ENCODE data around the gene GPR153.

GPR153 gene

DNA sequence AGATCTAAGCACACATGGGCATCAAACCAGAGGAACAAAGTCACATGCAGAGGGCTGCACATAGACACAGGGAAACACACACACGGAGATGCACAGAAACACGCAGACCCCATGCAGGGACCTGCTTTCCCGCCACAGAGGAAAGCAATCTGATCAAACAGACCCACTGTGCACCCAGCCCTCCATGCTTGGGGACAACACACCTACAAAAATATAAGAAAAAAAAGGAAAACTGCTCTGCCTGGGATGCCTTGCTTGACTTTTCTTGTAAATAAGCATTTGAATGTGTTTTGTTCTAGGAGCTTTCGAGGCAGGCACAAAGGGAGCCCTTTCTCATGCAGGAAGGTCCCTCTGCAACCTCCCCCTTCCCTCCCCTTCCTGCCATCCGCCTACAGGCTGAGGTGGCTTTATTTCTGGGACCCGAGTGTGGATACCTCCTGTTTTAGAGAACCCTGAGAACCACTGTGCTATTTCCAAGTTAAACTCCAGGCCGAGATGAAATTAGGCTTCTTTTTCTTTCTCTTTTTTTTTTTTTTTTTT, 21.6 kb downstream of the GPR153 start:
- TF ChIP-seq, protein P1, sequence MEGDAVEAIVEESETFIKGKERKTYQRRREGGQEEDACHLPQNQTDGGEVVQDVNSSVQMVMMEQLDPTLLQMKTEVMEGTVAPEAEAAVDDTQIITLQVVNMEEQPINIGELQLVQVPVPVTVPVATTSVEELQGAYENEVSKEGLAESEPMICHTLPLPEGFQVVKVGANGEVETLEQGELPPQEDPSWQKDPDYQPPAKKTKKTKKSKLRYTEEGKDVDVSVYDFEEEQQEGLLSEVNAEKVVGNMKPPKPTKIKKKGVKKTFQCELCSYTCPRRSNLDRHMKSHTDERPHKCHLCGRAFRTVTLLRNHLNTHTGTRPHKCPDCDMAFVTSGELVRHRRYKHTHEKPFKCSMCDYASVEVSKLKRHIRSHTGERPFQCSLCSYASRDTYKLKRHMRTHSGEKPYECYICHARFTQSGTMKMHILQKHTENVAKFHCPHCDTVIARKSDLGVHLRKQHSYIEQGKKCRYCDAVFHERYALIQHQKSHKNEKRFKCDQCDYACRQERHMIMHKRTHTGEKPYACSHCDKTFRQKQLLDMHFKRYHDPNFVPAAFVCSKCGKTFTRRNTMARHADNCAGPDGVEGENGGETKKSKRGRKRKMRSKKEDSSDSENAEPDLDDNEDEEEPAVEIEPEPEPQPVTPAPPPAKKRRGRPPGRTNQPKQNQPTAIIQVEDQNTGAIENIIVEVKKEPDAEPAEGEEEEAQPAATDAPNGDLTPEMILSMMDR (IDR thresholded peaks at IDR 0.05; ENCODE audit: poor library complexity, severe bottlenecking): no peak
- Histone ChIP-seq H3K27me3 (ENCODE audit: insufficient read depth, poor library complexity, severe bottlenecking) (peaks cover 32% of the 10 kb centered on the region), H3K4me3 (ENCODE audit: severe bottlenecking) (no peak overlapping the region)

DNA sequence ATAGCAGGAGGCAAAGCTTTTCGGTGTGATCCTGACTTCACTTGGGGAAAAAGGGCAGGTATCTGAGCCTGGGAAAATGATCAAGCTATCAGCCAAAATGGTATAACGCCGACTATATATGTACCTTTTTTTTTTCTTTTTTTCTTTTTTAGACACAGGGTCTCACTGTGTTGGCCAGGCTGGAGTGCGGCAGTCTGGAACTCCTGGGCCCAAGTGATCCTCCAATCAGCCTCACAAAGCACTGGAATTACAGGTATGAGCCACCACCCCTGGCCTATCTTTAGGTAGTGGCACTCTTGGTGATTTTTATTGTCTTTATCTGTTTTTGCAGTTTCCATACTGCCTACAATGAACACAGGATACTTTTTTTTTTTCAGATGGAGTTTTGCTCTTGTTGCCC, 23.8 kb downstream of the GPR153 start:
- Histone ChIP-seq H3K4me3 (ENCODE audit: severe bottlenecking) (no peak overlapping the region), H3K27me3 (ENCODE audit: insufficient read depth, poor library complexity, severe bottlenecking) (peaks cover 13% of the 10 kb centered on the region), H3K4me1 (ENCODE audit: insufficient read depth, poor library complexity, severe bottlenecking) (peaks cover 7% of the 10 kb centered on the region), H3K9me3 (ENCODE audit: severe bottlenecking) (no peaks in the 10 kb centered on the region), H3K36me3 (ENCODE audit: low read depth) (peaks cover 27% of the 10 kb centered on the region), H3K27ac (ENCODE audit: poor library complexity, severe bottlenecking) (no peak overlapping the region)
- TF ChIP-seq, protein P1 (IDR thresholded peaks at IDR 0.05; ENCODE audit: poor library complexity, severe bottlenecking): no peak
- no peak for DNase-seq (ENCODE audit: low spot score)
- ATAC-seq (ENCODE audit: low read depth): no peak

More for the DNA sequence above, 21.6 kb downstream of the GPR153 start:
- Histone ChIP-seq H3K9me3 (ENCODE audit: severe bottlenecking) (no peaks in the 10 kb centered on the region), H3K36me3 (ENCODE audit: low read depth) (peaks cover 5% of the 10 kb centered on the region), H3K4me1 (ENCODE audit: insufficient read depth, poor library complexity, severe bottlenecking) (peaks cover 4% of the 10 kb centered on the region), H3K27ac (ENCODE audit: poor library complexity, severe bottlenecking) (no peak overlapping the region)
- DNase-seq (ENCODE audit: low spot score): no peak
- ATAC-seq (ENCODE audit: low read depth): no peak

DNA sequence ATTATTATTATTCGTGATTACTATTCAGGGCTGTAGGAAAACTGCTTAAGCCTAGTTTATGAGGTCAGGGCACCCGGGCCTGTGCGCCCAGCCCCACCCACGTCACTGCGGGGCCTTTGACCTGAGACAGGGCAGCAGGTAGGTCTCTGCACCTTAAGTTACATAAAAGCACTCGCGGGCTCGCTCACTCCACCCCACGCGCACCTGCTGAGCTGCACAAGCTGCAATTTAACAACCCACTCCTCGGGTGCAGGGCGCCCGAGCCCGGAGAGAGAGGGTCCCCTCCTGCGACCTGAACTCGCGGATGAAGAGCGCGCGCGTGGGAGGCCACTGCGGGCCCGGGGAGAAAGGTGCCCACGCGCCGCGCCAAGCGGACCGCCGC, 25.6 kb downstream of the GPR153 start:
- DNase-seq (ENCODE audit: low spot score) (no peak), ATAC-seq (ENCODE audit: low read depth) (0 out of 3 replicates have a peak, but pooled peaks have one; percentile 11)
- Histone ChIP-seq H3K36me3 (ENCODE audit: low read depth) (peaks cover 39% of the 10 kb centered on the region), H3K4me1 (ENCODE audit: insufficient read depth, poor library complexity, severe bottlenecking) (peaks cover 7% of the 10 kb centered on the region), H3K27me3 (ENCODE audit: insufficient read depth, poor library complexity, severe bottlenecking) (no peaks in the 10 kb centered on the region), H3K27ac (ENCODE audit: poor library complexity, severe bottlenecking) (peak overlapping the region; percentile 50), H3K9me3 (ENCODE audit: severe bottlenecking) (no peaks in the 10 kb centered on the region), H3K4me3 (ENCODE audit: severe bottlenecking) (peak overlapping the region; percentile 100)
- TF ChIP-seq, protein P1 (IDR thresholded peaks at IDR 0.05; ENCODE audit: poor library complexity, severe bottlenecking): no peak

DNA sequence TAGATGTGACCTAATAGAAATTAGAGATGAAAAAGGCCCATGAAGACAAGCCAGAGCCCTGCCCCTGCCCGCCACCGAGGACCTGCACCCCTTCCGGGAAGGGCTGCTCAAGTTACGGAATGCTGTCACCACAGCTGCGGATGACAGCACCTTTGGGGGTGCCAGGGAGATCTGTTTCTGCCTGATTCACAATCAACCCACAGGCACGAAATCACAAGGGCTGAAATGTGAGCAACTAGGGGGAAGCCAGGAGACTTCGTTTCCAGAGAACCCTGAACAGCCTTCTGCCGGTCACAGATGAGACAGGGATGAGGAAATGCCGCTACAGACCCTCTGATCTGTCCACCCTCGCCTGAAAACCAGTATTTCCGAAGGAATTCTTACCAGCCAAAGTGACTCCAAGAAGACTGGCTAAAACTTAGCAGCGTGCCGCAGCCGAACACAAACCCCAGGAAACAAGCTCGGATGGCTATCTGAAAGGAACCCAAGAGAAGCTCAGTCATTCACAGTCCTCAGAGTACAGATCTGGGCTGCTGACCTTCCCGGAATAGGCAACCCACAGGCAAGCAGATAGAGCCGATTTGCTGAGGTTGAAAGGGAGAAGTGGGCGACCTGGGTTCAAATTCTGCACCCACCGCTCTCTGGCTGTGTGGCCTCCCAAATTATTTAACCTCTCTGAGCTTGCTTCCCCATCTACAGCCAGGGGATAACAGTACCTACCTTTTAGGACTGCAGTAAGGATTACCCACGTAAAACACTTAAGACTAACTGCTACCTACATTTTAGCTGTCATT, 26.2 kb downstream of the GPR153 start:
- Histone ChIP-seq H3K9me3 (ENCODE audit: severe bottlenecking) (no peaks in the 10 kb centered on the region), H3K27ac (ENCODE audit: poor library complexity, severe bottlenecking) (peak overlapping the region; percentile 50), H3K36me3 (ENCODE audit: low read depth) (peaks cover 44% of the 10 kb centered on the region), H3K4me3 (ENCODE audit: severe bottlenecking) (peak overlapping the region; percentile 100), H3K27me3 (ENCODE audit: insufficient read depth, poor library complexity, severe bottlenecking) (no peaks in the 10 kb centered on the region), H3K4me1 (ENCODE audit: insufficient read depth, poor library complexity, severe bottlenecking) (peaks cover 7% of the 10 kb centered on the region)
- TF ChIP-seq, protein P1 (IDR thresholded peaks at IDR 0.05; ENCODE audit: poor library complexity, severe bottlenecking): no peak
- ATAC-seq (ENCODE audit: low read depth) (peak; percentile 22; the same call in 2 of the 3 replicates), DNase-seq (ENCODE audit: low spot score) (no peak)

DNA sequence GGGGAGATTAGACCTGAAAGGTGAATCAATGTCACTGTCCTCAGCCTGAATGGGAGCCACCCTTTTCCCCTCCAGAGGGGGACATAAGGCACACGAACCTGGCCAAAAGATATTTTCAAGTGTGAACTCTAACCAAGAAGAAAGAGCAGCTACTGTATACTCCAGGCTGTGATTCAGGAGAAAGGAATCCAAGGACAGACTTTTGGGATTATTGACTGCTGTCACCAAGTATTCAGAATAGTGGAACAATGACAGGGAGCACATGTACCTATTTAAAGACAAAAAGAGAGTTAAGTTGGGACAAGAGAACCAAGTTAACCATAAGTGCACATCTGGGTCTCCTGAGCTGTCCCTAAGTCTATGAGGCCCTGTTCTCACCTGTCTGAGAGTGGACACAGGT, 27.5 kb downstream of the GPR153 start:
- DNase-seq (ENCODE audit: low spot score) (no peak), ATAC-seq (ENCODE audit: low read depth) (no peak)
- no peaks in the 10 kb centered on the region for H3K27me3 ChIP-seq (ENCODE audit: insufficient read depth, poor library complexity, severe bottlenecking)
- no peak overlapping the region for H3K27ac ChIP-seq (ENCODE audit: poor library complexity, severe bottlenecking)
- H3K9me3 ChIP-seq (ENCODE audit: severe bottlenecking): no peaks in the 10 kb centered on the region
- TF ChIP-seq, protein P1 (IDR thresholded peaks at IDR 0.05; ENCODE audit: poor library complexity, severe bottlenecking): no peak
- peaks cover 56% of the 10 kb centered on the region for H3K36me3 ChIP-seq (ENCODE audit: low read depth)
- H3K4me3 ChIP-seq (ENCODE audit: severe bottlenecking): no peak overlapping the region
- peaks cover 7% of the 10 kb centered on the region for H3K4me1 ChIP-seq (ENCODE audit: insufficient read depth, poor library complexity, severe bottlenecking)

Measured in RWPE2 (cell line).